Skeletal muscle satellite cell (primary cell): ENCODE results near the gene C3orf52.
"Not testable (repeated sequence)": the region's sequence is repeated elsewhere in the genome, so short reads cannot be mapped to it uniquely, and the experiment has no call there.

Source experiments
- H3K27me3 ChIP-seq: 2 replicates; pipeline ENCODE4 v1.7.0; 2013; ENCODE audit warnings: low read length; ENCODE audit not compliant: control insufficient read depth, insufficient read depth
- H3K36me3 ChIP-seq: 2 replicates; pipeline ENCODE4 v1.7.0; 2013; ENCODE audit warnings: mild to moderate bottlenecking, control low read depth, low read length; ENCODE audit not compliant: insufficient read depth
- H3K4me1 ChIP-seq: 2 replicates; pipeline ENCODE4 v1.7.0; 2013; ENCODE audit warnings: low read length; ENCODE audit not compliant: control insufficient read depth, insufficient read depth
- H3K4me2 ChIP-seq: 2 replicates; pipeline ENCODE4 v1.7.0; 2013; ENCODE audit warnings: mild to moderate bottlenecking, low read length
- H3K4me3 ChIP-seq: 2 replicates; pipeline ENCODE4 v1.7.0; 2013; ENCODE audit warnings: low read length
- H3K9ac ChIP-seq: 2 replicates; pipeline ENCODE4 v1.7.0; 2013; ENCODE audit warnings: mild to moderate bottlenecking, low read depth, low read length, moderate library complexity
- H3K9me3 ChIP-seq: replicated peaks from 2 replicates; pipeline ENCODE4 v1.7.0; 2013; ENCODE audit warnings: mild to moderate bottlenecking, control low read depth, low read length

The C3orf52 gene

GRCh38 chr3:112059497-112059896 lies 26.7 kb upstream of the C3orf52 start:
- Histone ChIP-seq H3K36me3 (no peaks in the 10 kb centered on the region), H3K9me3 (no peaks in the 10 kb centered on the region), H3K4me3 (no peak overlapping the region), H3K4me2 (no peak overlapping the region), H3K9ac (no peak overlapping the region), H3K4me1 (peaks cover 19% of the 10 kb centered on the region), H3K27me3 (no peaks in the 10 kb centered on the region)

GRCh38 chr3:112061152-112061551 lies 25.0 kb upstream of the C3orf52 start:
- Histone ChIP-seq H3K4me3 (no peak overlapping the region), H3K9ac (no peak overlapping the region), H3K27me3 (no peaks in the 10 kb centered on the region), H3K4me2 (peak overlapping the region; percentile 26), H3K4me1 (peaks cover 18% of the 10 kb centered on the region), H3K36me3 (no peaks in the 10 kb centered on the region), H3K9me3 (no peaks in the 10 kb centered on the region)

DNA sequence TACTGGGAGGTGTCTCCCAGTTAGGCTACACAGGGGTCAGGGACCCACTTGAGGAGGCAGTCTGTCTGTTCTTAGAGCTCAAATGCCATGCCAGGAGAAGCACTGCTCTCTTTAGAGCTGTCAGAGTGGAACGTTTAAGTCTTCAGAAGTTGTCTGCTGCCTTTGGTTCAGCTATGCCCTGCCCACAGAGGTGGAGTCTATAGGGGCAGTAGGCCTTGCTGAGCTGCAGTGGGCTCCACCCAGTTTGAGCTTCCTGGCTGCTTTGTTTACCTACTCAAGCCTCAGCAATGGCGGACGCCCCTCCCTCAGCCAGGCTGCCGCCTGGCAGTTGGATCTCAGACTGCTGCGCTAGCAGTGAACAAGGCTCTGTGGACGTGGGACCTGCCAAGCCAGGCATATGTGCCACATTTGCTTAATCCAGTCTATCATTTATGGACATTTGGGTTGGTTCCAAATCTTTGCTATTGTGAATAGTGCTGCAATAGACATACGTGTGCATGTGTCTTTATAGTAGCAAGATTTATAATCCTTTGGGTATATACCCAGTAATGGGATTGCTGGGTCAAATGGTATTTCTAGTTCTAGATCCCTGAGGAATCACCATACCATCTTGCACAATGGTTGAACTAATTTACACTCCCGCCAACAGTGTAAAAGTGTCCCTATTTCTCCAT lies 13.7 kb upstream of the C3orf52 start:
- not testable (repeated sequence) for H3K36me3 ChIP-seq, H3K27me3 ChIP-seq, H3K9ac ChIP-seq, H3K4me2 ChIP-seq, H3K9me3 ChIP-seq, H3K4me3 ChIP-seq
- peaks cover 23% of the 10 kb centered on the region for H3K4me1 ChIP-seq

GRCh38 chr3:112074006-112074405 lies 12.2 kb upstream of the C3orf52 start:
- Histone ChIP-seq H3K27me3 (no peaks in the 10 kb centered on the region), H3K4me3 (peak overlapping the region; percentile 47), H3K4me2 (peak overlapping the region; percentile 69), H3K9ac (peak overlapping the region; percentile 64), H3K9me3 (no peaks in the 10 kb centered on the region), H3K4me1 (peaks cover 23% of the 10 kb centered on the region), H3K36me3 (no peaks in the 10 kb centered on the region)

GRCh38 chr3:112074616-112075497 lies 11.3 kb upstream of the C3orf52 start:
- Histone ChIP-seq H3K4me3 (peak overlapping the region; percentile 47), H3K9me3 (no peaks in the 10 kb centered on the region), H3K36me3 (no peaks in the 10 kb centered on the region), H3K9ac (peak overlapping the region; percentile 64), H3K4me1 (peaks cover 23% of the 10 kb centered on the region), H3K4me2 (peak overlapping the region; percentile 69), H3K27me3 (no peaks in the 10 kb centered on the region)

DNA sequence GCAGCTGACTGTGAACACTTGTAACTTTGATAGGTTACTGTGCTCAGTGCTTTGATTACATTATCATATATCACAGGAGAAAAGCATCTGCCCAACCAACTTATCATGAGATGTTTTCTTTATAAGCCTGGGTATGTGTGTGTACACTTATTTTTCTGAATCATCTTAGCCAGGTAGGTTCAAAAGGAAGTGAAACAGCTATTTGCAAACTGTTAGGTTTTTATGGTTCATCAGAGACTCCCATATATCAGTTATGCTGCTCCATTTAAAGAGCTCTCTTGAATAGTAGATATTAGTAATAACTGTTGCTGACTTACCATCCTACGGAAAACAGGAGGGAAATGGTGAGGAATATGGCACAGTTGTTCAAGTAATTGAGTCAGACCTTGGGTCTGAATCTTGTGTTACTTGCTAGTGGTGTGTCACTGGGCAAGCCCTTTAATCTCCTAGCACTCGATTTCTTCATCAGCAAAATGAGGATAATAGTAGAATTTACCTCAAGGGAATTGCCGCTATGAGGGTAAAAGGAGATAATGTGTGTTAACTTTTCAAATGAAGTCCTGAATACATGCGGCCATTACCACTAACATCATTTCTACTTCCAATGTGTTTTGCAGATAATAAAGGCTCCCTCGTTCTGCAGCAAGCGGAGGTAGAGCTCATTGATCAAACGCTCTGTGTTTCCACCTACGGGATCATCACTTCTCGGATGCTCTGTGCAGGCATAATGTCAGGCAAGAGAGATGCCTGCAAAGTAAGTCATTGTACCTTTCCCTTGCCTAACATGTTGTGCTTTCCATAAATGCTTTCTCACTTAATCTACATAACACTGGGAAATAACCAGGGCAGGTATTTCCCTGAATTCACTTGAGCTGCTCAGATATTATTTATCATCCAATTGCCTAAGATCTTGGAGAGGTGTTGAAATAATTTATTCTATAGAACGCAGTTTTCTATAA lies 7.8 kb upstream of the C3orf52 start:
- Histone ChIP-seq H3K27me3 (no peaks in the 10 kb centered on the region), H3K9me3 (no peaks in the 10 kb centered on the region), H3K4me3 (no peak overlapping the region), H3K36me3 (no peaks in the 10 kb centered on the region), H3K9ac (no peak overlapping the region), H3K4me2 (no peak overlapping the region), H3K4me1 (peaks cover 23% of the 10 kb centered on the region)

GRCh38 chr3:112083239-112083638 lies 3.0 kb upstream of the C3orf52 start:
- no peak overlapping the region for H3K4me3 ChIP-seq
- H3K4me2 ChIP-seq: no peak overlapping the region
- H3K27me3 ChIP-seq: no peaks in the 10 kb centered on the region
- no peaks in the 10 kb centered on the region for H3K9me3 ChIP-seq
- no peak overlapping the region for H3K9ac ChIP-seq
- H3K36me3 ChIP-seq: no peaks in the 10 kb centered on the region
- peaks cover 19% of the 10 kb centered on the region for H3K4me1 ChIP-seq

DNA sequence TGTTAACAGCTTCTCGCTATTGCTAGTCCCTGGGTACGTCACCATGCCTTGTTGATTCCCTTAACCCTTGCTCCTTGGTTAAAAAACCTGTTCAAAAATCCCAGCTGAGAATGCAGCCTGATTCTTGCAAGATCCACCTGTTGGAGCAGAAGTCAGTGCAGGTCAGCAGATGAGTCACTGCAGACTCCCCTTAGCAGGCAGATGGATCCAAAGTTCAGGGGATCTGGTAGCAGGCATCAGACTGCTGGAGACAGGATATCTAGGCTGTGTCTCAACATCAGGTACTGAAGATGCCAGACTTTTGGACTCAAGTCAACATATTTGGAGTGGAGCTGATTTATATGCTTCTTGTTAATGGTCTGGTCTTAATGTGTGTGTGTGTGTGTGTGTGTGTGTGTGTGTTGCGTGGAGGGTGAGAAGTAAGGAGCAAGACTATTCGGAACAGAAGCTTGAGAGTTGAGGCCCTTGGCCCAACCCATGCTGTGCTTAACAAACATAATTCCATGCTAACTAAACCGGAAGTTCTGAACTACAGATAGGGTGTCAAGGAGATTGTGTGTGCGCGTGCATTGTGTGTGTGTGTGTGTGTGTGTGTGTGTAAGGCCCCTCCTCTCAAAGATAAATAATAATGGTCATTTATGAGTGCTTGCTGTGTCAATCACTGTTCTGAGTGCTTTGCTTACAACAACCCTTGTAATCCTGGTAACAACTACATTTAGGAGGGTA lies 1.0 kb upstream of the C3orf52 start:
- Histone ChIP-seq H3K4me1 (peaks cover 19% of the 10 kb centered on the region), H3K4me2 (no peak overlapping the region), H3K4me3 (no peak overlapping the region), H3K36me3 (no peaks in the 10 kb centered on the region), H3K9me3 (no peaks in the 10 kb centered on the region), H3K27me3 (no peaks in the 10 kb centered on the region), H3K9ac (no peak overlapping the region)

DNA sequence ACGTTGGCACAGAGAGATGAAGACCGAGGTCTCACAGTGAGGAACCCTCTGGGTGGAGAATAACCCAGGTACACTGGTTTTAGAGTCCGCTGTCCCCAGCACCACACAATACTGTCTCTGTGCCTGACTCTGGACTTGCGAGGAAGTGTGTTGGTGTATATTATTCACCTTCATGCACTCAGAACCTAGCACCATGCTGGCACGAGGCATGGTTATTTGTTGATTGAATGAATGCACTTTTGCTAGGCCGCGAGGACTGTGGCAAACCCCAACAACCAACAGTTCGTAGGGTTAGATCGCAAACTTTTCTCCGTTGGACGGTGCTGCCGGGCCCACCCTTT lies 484 bp upstream of the C3orf52 start:
- peak overlapping the region; percentile 99 for H3K4me2 ChIP-seq
- peaks cover 20% of the 10 kb centered on the region for H3K4me1 ChIP-seq
- no peaks in the 10 kb centered on the region for H3K36me3 ChIP-seq
- H3K27me3 ChIP-seq: no peaks in the 10 kb centered on the region
- peak overlapping the region; percentile 91 for H3K4me3 ChIP-seq
- H3K9ac ChIP-seq: peak overlapping the region; percentile 85
- no peaks in the 10 kb centered on the region for H3K9me3 ChIP-seq

DNA sequence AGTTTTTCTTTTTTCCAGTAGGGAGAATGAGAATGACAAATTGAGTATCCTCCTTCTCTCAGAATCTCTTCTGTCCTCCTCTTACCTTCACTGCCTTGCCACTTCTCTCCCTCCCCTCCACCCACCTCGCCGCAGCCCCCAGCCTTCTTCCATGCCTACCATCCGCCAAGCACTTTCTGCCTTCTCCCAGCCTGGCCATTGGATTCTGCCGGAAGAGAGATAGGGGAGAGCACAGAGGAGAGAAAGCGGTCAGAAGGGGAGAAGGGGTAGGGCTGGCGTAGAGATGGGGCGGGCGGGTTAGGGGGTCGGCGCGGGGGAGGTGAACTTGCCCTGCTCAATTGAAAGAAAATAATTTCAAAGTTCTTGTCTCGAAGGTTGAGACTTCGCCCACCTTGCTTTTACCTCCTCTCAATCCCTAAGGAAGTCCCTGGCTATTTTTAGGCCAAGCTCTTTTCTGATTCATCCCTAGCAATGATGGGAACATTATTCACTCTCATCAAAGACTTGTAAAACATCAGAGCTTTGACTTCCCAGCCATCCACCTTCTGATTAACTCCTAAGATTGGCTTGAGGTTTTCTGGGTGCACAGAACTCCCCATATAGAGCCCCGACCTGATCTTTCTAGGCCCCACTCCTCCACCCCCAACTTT lies 811 bp downstream of the C3orf52 start:
- H3K4me3 ChIP-seq: peak overlapping the region; percentile 91
- H3K4me2 ChIP-seq: peak overlapping the region; percentile 99
- H3K36me3 ChIP-seq: no peaks in the 10 kb centered on the region
- no peaks in the 10 kb centered on the region for H3K9me3 ChIP-seq
- no peaks in the 10 kb centered on the region for H3K27me3 ChIP-seq
- peak overlapping the region; percentile 85 for H3K9ac ChIP-seq
- peaks cover 24% of the 10 kb centered on the region for H3K4me1 ChIP-seq
